ACHN (cell line): Measurements from ENCODE around the gene ARPC4.
A peak's percentile ranks its signal among the peaks of the same experiment; 100 is the strongest.
"Not testable (repeated sequence)": the region's sequence is repeated elsewhere in the genome, so short reads cannot be mapped to it uniquely, and the experiment has no call there.

Experiments used
- DNase-seq: peaks from one replicate; pipeline ENCODE4 v3.0.0-alpha.2; 2015
- in situ Hi-C: cut with HindIII; loops from 2 replicates; pipeline ENCODE4 v1.10.0; 2017; ENCODE audit warnings: low sequenced_read_pairs, low pct_ligation_motif_present, low pct_unique_long_range_greater_than_20kb

ARPC4 gene

DNA sequence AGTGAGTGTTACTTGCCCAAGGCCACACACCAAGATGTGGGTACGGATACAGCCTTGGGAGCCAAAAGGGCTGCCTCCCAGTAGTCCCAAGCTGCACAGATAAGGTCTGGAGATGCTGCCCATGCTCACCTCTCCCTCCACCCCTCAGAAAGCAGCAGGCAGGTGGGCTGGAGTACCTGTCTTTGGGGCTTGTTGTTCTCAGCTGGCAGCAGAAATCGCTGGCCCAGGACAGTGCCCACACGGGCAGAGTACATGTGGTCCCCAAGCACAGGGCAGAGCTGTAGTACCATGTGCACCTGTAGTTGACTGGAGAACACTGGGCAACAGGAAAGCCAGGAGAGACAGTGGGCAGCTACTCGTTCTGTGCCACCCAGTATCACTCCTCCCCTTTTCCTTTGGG, 46.0 kb downstream of the ARPC4 start:
- DNase-seq = no peak
- in situ Hi-C loops = no loop called here

DNA sequence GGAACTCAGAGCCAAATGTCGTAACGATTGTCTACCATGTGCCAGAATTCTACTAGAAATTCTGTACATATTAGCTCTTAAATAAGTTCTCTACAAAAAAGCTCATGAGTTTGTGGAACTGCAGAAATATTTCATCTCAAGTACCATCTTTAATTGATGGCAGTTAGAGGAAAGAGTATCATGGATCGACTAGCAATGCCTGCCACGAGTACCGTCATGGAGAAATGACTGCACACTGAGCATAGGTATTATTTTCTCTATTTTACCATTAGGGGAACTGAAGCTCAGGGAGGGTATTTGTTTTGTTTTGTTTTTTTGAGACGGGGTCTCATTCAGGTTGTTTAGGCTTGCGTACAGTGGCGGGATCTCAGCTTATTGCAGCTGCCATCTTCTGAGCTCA, 48.1 kb downstream of the ARPC4 start:
- no peak for DNase-seq
- in situ Hi-C loops = no loop called here

DNA sequence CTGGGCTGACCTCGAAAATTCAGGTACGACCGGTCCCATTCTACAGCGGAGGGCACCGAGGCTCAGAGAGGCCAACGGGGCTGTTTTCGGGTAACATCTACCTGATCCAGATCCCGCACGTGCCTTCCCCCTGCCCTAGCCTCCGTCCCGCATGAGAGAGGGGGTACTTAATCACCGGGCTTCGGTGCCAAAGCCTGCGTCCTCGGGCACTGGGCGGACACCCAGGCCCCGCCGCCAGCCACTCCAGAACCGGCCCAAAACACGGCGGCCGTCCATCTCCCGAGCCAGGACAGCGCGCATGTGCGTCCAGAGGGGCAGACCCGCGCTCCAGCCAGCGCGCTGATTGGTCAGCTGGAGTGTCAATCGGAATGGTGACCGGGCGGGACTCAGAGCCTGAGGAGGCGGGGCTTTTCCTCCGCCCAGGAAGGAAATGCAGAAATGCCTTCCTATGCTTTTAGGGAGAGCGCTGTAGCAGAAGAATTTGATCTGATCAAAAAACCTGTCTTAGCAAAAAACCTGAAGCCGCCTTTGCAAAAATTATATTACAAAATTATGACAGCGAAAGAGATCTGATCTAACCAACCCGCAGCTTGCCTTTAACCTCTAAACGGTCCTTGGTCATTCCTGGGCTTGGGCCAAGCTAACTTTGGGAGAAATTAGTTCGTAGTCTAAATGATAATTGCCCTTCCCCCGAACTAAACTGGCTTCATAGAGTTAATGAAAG, 51.0 kb downstream of the ARPC4 start, which contains the start of gene RPUSD3:
RPUSD3 (minus strand) TSS at position 294 of the 724 bp plus-strand sequence; CDS start at position 276, 18 bp downstream.
- in situ Hi-C loops = no loop called here
- peak; percentile 90 for DNase-seq

DNA sequence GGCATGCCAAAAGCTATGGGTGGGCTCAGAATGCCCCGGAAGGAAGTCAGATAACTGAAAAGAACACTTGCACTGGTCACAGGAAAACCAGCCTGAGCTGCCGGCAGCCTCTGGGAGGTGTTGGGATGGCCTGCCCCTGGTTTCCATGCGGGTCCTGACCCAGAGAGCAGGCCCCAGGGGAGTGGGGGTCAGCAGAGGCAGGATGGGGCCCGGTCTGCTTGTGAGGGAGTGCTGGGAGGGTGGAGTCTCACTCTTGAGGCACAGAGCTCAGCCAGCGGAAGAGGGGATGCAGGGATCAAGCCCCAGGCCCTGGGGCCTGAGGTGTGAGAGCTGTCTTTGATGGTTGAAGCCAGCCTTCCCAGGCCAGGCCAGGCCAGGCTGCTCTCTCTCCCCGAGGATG, 53.3 kb downstream of the ARPC4 start:
- no peak for DNase-seq
- in situ Hi-C loops = no loop called here

DNA sequence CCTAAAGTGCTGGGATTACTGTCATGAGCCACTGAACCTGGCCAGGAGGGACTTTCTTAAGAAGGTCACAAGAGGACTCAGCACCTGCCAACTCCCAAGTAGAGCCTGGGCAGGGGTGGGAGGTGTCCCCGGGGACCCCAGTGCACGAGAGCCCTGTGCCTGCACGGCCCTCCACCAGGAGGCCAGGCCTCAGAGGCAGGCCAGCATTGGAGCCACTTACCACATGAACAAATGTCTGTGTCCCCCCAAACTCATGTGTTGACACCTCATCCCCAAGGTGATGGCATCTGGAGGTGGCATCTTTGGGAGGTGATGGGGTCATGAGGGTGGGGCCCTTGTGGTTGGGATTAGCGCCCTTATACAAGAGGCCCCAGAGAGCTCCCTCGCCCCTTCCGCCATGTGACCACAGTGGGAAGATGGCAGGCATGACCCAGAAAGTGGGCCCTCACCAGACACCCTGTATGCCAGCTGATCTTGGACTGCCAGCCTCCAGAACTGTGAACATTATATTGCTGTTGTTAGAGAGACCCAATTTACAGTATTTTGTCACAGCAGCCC, 54.1 kb downstream of the ARPC4 start:
- in situ Hi-C loops = no loop called here
- DNase-seq = no peak

DNA sequence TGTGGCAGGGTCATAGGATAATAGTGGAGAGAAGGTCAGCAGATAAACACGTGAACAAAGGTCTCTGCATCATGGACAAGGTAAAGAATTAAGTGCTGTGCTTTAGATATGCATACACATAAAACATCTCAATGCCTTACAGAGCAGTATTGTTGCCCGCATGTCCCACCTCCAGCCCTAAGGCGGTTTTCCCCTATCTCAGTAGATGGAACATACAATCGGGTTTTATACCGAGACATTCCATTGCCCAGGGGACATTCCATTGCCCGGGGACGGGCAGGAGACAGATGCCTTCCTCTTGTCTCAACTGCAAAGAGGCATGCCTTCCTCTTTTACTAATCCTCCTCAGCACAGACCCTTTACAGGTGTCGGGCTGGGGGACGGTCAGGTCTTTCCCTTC, 55.0 kb downstream of the ARPC4 start:
- in situ Hi-C loops, DNase-seq: not testable (repeated sequence)

DNA sequence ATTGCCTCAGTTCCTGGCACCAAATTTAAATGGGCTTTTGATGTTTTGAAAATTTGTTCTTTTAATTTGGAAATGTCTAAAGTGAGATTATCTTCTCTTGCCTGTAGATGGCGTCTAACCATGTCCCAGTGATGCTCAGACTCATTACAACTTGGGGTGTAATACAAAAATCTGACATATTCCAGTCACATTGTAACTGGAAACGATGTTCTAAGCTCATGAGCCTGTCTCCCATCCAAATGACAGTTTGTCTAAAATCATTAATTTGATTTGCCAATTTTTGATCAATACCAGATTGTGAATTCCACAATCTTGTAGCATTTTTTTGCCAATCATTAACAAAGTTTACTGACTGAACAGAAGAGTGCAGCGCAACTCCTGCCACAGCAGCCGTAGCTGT, 56.0 kb downstream of the ARPC4 start:
- peak; percentile 29 for DNase-seq
- in situ Hi-C loops = not testable (repeated sequence)

DNA sequence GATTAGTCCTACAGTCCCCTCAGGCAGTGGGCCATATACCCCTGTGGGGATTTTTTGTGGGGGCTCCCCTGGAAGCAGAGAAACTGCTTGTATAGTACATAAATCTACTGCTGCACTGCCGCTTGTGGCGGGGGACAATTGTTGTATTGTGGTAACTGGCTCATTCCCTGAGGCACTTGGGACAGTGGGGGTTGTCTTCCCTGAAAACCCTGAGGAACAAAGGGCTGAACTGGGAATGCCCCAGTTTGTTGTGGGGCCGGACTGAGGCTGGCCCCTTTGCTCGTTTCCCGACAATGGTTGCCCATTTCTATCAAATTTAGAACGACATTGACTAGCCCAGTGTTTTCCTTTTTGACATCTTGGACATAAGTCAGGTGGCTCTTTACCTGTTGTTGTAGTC, 58.5 kb downstream of the ARPC4 start:
- DNase-seq, in situ Hi-C loops: not testable (repeated sequence)

DNA sequence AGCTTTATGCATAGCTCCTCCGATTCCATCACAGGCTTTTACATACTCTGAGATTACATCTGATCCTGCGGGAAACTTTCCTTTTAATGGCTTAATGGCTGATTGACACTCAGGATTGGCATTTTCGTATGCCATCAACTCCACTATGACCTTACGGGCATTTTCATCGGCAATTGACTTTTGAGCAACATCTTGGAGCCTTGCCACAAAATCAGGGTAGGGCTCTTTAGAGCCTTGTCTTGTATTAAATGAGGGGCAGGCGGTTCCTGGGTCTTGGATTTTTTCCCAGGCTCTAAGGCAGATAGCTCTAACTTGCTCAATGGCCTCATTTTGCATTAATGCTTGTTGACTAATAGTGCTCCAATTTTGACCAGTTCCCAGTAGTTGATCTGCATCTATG, 59.0 kb downstream of the ARPC4 start:
- in situ Hi-C loops = not testable (repeated sequence)

DNA sequence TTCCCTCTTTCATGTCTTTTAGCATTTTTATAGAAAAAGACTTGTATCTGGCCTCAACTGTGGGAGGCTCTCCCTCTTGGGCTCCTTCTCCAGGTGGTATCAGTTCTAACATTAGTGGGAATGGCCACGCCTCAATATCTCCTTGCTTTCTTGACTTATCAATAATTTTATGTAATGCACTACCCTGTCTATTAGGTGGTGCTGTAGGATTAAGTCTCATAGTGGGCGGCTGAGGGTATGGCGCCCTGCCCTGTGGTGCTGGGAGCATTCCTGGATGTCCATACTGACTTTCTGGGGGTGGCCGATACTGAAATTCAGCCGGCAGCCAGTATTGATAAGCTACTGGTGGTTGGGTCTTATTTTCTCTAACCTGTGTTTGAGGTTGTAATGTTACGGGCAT, 59.6 kb downstream of the ARPC4 start:
- DNase-seq = no peak
- in situ Hi-C loops = no loop called here

More for the DNA sequence above, 59.0 kb downstream of the ARPC4 start:
- DNase-seq = not testable (repeated sequence)

DNA sequence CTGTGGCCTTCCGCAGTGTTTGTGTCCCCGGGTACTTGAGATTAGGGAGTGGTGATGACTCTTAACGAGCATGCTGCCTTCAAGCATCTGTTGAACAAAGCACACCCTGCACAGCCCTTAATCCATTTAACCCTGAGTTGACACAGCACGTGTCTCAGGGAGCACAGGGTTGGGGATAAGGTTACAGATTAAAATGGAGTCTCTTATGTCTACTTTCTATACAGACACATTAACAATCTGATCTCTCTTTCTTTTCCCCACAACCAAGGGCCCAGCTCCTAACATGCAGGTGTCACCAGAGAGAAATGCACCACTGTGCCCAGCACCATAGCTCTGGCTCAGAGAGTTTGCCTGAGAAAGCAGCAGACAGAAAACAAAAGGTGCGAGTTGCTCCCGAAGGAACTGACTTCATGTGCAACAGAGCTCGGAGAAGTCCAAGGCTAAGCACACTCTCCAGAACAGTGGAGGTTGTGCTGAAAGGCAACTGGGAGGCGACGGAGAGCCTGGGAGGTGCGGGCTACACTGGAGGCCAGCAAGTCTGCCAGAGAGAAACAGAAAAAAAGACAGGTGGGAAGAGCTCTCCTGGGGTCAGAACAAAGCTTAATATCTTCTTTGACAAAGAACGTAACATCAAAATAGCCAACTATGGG, 61.5 kb downstream of the ARPC4 start:
- in situ Hi-C loops, DNase-seq: not testable (repeated sequence)

DNA sequence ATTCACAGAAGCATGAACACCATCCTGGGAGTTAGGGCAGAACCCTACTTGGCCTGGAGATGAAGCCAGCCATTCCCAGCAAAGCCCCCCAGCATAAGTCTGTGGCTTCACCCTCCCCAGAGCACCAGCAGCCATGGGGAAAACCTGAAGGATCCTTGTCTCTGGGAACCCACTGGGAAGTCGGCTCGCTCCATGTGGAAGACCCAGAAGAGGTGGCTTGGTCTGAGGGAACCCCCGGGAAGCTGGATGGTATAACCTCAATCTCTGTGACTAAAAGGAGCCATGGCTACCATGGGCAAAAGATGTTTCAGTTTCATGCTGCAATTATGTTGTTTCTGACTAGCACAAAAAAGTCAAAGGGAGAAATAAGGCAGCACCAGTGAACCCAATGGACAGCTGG, 62.7 kb downstream of the ARPC4 start:
- in situ Hi-C loops = no loop called here

More for the DNA sequence above, 62.7 kb downstream of the ARPC4 start:
- no peak for DNase-seq
